Fibroblast of the conjunctiva (primary cell): ENCODE data around the gene GAB1.

Source experiments
- DNase-seq: peaks from one replicate; pipeline ENCODE4 v3.0.0-alpha.2; 2010; ENCODE audit warnings: low read depth

GAB1 gene

GRCh38 chr4:143489106-143489505, 152.4 kb downstream of the GAB1 start:
- DNase-seq = no peak

- DNase-seq = no peak
These were observed 161.3 kb downstream of the GAB1 start for GRCh38 chr4:143498021-143498420.

GRCh38 chr4:143502231-143502630, 165.6 kb downstream of the GAB1 start:
- DNase-seq = no peak

- no peak for DNase-seq
These were observed 169.4 kb downstream of the GAB1 start for GRCh38 chr4:143506031-143506430.

- DNase-seq = no peak
These were observed 175.2 kb downstream of the GAB1 start for GRCh38 chr4:143511906-143512305.

- DNase-seq = no peak
These were observed 176.3 kb downstream of the GAB1 start for GRCh38 chr4:143512978-143513313.

GRCh38 chr4:143513314-143514168, 176.9 kb downstream of the GAB1 start, which contains the start of gene SMARCA5:
Gene SMARCA5, plus strand, starts transcription at chr4:143513702. Its CDS starts 223 bp downstream, at chr4:143513925.
- DNase-seq = peak; percentile 98

GRCh38 chr4:143514169-143514495, 177.5 kb downstream of the GAB1 start:
- no peak for DNase-seq

GRCh38 chr4:143514497-143514896, 177.8 kb downstream of the GAB1 start:
- peak; percentile 17 for DNase-seq

- no peak for DNase-seq
These were observed 178.2 kb downstream of the GAB1 start for GRCh38 chr4:143514901-143515300.

- DNase-seq = no peak
These were observed 179.2 kb downstream of the GAB1 start for GRCh38 chr4:143515905-143516304.

GRCh38 chr4:143517764-143518163, 181.1 kb downstream of the GAB1 start:
- DNase-seq = no peak
